HG03521 (cell line): ENCODE measurements around the gene BNIP2.
"Not testable (repeated sequence)": the region's sequence is repeated elsewhere in the genome, so short reads cannot be mapped to it uniquely, and the experiment has no call there.

Experiments used
- ATAC-seq: cut with Tn5 transposase; IDR thresholded peaks from one replicate; pipeline ENCODE4 v1.9.1; 2021; ENCODE audit warnings: mild to moderate bottlenecking, moderate library complexity; ENCODE audit not compliant: unreplicated experiment

The BNIP2 gene

GRCh38 chr15:59689626-59690236 is 611 bp upstream of the BNIP2 start:
- ATAC-seq, result no peak

- no peak for ATAC-seq
These were observed 718 bp downstream of the BNIP2 start for GRCh38 chr15:59688423-59688781.

GRCh38 chr15:59687836-59688235 is 1.3 kb downstream of the BNIP2 start:
- ATAC-seq, result no peak

- no peak for ATAC-seq
These were observed 2.7 kb downstream of the BNIP2 start for GRCh38 chr15:59686389-59686788.

GRCh38 chr15:59685737-59686297 is 3.3 kb downstream of the BNIP2 start:
- no peak for ATAC-seq

GRCh38 chr15:59680870-59681269 is 8.2 kb downstream of the BNIP2 start:
- no peak for ATAC-seq

GRCh38 chr15:59680346-59680745 is 8.8 kb downstream of the BNIP2 start:
- ATAC-seq, result no peak

GRCh38 chr15:59678620-59679019 is 10.5 kb downstream of the BNIP2 start:
- ATAC-seq, result no peak

- no peak for ATAC-seq
These were observed 10.9 kb downstream of the BNIP2 start for GRCh38 chr15:59678172-59678571.

- ATAC-seq, result no peak
These were observed 12.6 kb downstream of the BNIP2 start for GRCh38 chr15:59676565-59676964.

- no peak for ATAC-seq
These were observed 14.7 kb downstream of the BNIP2 start for GRCh38 chr15:59674361-59674877.

- ATAC-seq, result no peak
These were observed 20.6 kb downstream of the BNIP2 start for GRCh38 chr15:59668556-59668955.

GRCh38 chr15:59662260-59662659 is 26.9 kb downstream of the BNIP2 start:
- no peak for ATAC-seq

GRCh38 chr15:59659366-59659765 is 29.8 kb downstream of the BNIP2 start:
- no peak for ATAC-seq

- no peak for ATAC-seq
These were observed 31.4 kb downstream of the BNIP2 start for GRCh38 chr15:59657635-59658125.

- ATAC-seq, result peak; percentile 99
These were observed 32.1 kb downstream of the BNIP2 start, which contains the start of gene GTF2A2 for GRCh38 chr15:59656897-59657634. Gene GTF2A2, minus strand, starts transcription at chr15:59657515. Its CDS starts 5,238 bp downstream, at chr15:59652277.

GRCh38 chr15:59654046-59654445 is 35.1 kb downstream of the BNIP2 start:
- no peak for ATAC-seq

GRCh38 chr15:59649603-59650002 is 39.5 kb downstream of the BNIP2 start:
- ATAC-seq, result no peak

GRCh38 chr15:59647085-59647484 is 42.0 kb downstream of the BNIP2 start:
- ATAC-seq, result no peak

GRCh38 chr15:59646277-59646676 is 42.8 kb downstream of the BNIP2 start:
- no peak for ATAC-seq

GRCh38 chr15:59645812-59646211 is 43.3 kb downstream of the BNIP2 start:
- ATAC-seq, result not testable (repeated sequence)

GRCh38 chr15:59644756-59645155 is 44.4 kb downstream of the BNIP2 start:
- no peak for ATAC-seq
